Mesothelial cell of epicardium (in vitro differentiated cells): Measurements from ENCODE around the gene FAM181A. TPM values are rescaled to one million over a fixed set of nuclear protein-coding genes. Genes with fewer than 3 reads are reported as not detected.
A peak's percentile ranks its signal among the peaks of the same experiment; 100 is the strongest.

Source experiments
- DNase-seq, 2 experiments: peaks; one replicate each; pipeline ENCODE4 v3.0.0; 2021; ENCODE audit warnings: low spot score in 2 of 2; ENCODE audit not compliant: unreplicated experiment in 2 of 2
- H3K27ac Mint-ChIP-seq: 2 replicates; pipeline ENCODE4 v1.8.0; 2021; ENCODE audit warnings: mixed read lengths
- H3K27me3 Mint-ChIP-seq: 2 replicates; pipeline ENCODE4 v1.8.0; 2021; ENCODE audit warnings: low read depth, mixed read lengths
- H3K36me3 Mint-ChIP-seq: 2 replicates; pipeline ENCODE4 v1.8.0; 2021; ENCODE audit warnings: mixed read lengths
- H3K4me1 Mint-ChIP-seq: 2 replicates; pipeline ENCODE4 v1.8.0; 2021; ENCODE audit warnings: mixed read lengths
- H3K4me3 Mint-ChIP-seq: 2 replicates; pipeline ENCODE4 v1.8.0; 2021; ENCODE audit warnings: mild to moderate bottlenecking, moderate library complexity, mixed read lengths
- H3K9me3 Mint-ChIP-seq: 2 replicates; pipeline ENCODE4 v1.8.0; 2021; ENCODE audit warnings: mixed read lengths
- total RNA-seq: library from RNA; stranded (reverse); gene quantifications from 3 replicates; pipeline ENCODE4 v1.2.1, GENCODE V29; 2021
- TF ChIP-seq, protein P1 (sequence below): fragments of 200-600 bp; sonication (generic); IDR thresholded peaks from one replicate; pipeline ENCODE4 v1.5.0; 2021; ENCODE audit warnings: antibody characterized with exemption; ENCODE audit not compliant: unreplicated experiment

FAM181A gene
- total RNA-seq, 1 donor from 2014 or later = not detected

DNA sequence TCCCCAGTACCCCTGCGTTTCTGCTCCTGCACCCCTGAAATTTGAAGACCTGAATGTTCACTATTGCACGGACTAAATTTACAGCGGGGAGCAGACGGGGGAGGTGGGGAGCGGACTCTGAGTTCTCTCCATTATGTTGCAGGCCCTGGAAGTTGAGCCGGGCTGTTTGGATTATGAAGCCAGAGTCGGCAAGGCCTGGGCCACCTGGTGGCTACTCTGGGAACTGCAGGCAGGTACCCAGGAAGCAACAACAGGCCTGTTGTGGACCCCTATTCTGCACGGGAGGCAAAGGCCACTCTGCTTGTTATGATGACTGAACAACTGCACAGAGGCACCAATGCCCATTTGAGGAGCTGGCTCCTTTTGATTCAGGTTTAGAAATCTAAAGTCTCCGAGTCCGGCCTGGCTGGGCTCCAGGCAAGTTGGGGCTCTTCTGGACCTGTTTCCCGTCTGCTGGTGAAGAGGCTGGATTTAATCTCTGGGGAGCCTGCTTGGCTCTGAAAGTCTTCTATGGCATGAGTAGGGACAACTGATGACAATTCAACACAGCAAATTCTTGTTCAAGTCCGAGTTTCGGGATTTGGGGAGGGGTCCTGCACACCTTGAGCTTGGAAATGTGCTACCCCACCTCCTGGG, 34.1 kb upstream of the FAM181A start:
- no peaks in the 10 kb centered on the region for H3K4me1 Mint-ChIP-seq
- no peaks in the 10 kb centered on the region for H3K36me3 Mint-ChIP-seq
- TF ChIP-seq, protein P1, sequence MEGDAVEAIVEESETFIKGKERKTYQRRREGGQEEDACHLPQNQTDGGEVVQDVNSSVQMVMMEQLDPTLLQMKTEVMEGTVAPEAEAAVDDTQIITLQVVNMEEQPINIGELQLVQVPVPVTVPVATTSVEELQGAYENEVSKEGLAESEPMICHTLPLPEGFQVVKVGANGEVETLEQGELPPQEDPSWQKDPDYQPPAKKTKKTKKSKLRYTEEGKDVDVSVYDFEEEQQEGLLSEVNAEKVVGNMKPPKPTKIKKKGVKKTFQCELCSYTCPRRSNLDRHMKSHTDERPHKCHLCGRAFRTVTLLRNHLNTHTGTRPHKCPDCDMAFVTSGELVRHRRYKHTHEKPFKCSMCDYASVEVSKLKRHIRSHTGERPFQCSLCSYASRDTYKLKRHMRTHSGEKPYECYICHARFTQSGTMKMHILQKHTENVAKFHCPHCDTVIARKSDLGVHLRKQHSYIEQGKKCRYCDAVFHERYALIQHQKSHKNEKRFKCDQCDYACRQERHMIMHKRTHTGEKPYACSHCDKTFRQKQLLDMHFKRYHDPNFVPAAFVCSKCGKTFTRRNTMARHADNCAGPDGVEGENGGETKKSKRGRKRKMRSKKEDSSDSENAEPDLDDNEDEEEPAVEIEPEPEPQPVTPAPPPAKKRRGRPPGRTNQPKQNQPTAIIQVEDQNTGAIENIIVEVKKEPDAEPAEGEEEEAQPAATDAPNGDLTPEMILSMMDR = peak; percentile 100
- no peak overlapping the region for H3K27ac Mint-ChIP-seq
- H3K27me3 Mint-ChIP-seq = peaks cover 20% of the 10 kb centered on the region
- H3K9me3 Mint-ChIP-seq = no peaks in the 10 kb centered on the region
- H3K4me3 Mint-ChIP-seq = no peak overlapping the region
- DNase-seq = peak; percentile 65 to 90

- Mint-ChIP-seq H3K27me3 (peaks cover 13% of the 10 kb centered on the region), H3K9me3 (no peaks in the 10 kb centered on the region), H3K4me1 (no peaks in the 10 kb centered on the region), H3K36me3 (no peaks in the 10 kb centered on the region), H3K27ac (no peak overlapping the region), H3K4me3 (no peak overlapping the region)
- TF ChIP-seq, protein P1 = no peak
- no peak for DNase-seq
Observed at GRCh38 chr14:93893661-93894261, 33.4 kb upstream of the FAM181A start.

GRCh38 chr14:93895023-93895604, 32.0 kb upstream of the FAM181A start:
- Mint-ChIP-seq H3K4me1 (no peaks in the 10 kb centered on the region), H3K36me3 (no peaks in the 10 kb centered on the region), H3K27ac (no peak overlapping the region), H3K9me3 (no peaks in the 10 kb centered on the region), H3K4me3 (no peak overlapping the region), H3K27me3 (peaks cover 10% of the 10 kb centered on the region)
- DNase-seq = no peak
- TF ChIP-seq, protein P1 = no peak

DNA sequence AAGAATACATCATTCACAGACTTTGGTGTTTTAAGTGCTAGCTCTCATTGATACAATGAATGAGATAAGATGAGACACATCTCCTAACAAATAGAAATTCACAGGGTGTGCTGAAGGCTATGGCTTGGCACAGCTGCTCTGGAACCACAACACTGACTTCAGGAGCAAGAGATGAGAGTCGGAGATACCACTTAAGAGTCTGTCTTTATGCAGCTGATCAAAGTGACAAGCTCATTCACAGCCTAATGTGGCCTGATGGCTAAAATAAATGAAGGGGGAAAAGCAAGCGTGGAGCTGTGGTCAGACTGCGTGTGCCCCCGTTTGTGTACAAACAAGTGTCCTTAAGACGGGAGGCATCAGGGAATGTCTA, 29.7 kb upstream of the FAM181A start:
- DNase-seq = no peak
- H3K27ac Mint-ChIP-seq = no peak overlapping the region
- H3K9me3 Mint-ChIP-seq = no peaks in the 10 kb centered on the region
- no peaks in the 10 kb centered on the region for H3K27me3 Mint-ChIP-seq
- TF ChIP-seq, protein P1 = no peak
- no peaks in the 10 kb centered on the region for H3K4me1 Mint-ChIP-seq
- H3K4me3 Mint-ChIP-seq = no peak overlapping the region
- no peaks in the 10 kb centered on the region for H3K36me3 Mint-ChIP-seq

GRCh38 chr14:93898081-93898611, 29.0 kb upstream of the FAM181A start:
- H3K4me1 Mint-ChIP-seq = no peaks in the 10 kb centered on the region
- TF ChIP-seq, protein P1 = no peak
- H3K4me3 Mint-ChIP-seq = no peak overlapping the region
- DNase-seq = no peak
- no peak overlapping the region for H3K27ac Mint-ChIP-seq
- no peaks in the 10 kb centered on the region for H3K36me3 Mint-ChIP-seq
- H3K9me3 Mint-ChIP-seq = no peaks in the 10 kb centered on the region
- H3K27me3 Mint-ChIP-seq = peaks cover 2% of the 10 kb centered on the region
